Fibroblast of skin of scalp (primary cell): ENCODE measurements around the gene ADAM33.
A peak's percentile ranks its signal among the peaks of the same experiment; 100 is the strongest.

Experiments used
- DNase-seq: peaks from one replicate; pipeline ENCODE4 v3.0.0-alpha.2; 2013

The ADAM33 gene

DNA sequence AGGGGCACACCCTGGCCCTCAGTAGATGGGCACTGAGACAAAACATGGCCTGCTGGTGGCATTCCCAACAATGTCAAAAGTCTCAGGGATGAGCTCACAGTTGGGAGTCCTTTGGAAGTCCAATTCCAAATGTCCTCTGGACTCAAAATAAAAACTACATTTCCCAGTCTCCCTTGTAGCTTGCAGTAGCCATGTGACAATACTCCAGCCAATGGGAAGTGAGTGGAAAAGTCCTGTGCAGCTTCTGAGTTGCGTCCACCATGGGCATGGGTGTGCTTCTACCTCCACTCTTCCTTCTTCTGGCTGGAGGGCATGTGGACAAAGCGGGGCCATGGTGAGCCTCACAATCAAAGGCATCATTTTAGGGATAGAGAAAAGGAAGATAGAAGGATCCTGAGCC lies 5.8 kb upstream of the ADAM33 start:
- peak; percentile 78 for DNase-seq

DNA sequence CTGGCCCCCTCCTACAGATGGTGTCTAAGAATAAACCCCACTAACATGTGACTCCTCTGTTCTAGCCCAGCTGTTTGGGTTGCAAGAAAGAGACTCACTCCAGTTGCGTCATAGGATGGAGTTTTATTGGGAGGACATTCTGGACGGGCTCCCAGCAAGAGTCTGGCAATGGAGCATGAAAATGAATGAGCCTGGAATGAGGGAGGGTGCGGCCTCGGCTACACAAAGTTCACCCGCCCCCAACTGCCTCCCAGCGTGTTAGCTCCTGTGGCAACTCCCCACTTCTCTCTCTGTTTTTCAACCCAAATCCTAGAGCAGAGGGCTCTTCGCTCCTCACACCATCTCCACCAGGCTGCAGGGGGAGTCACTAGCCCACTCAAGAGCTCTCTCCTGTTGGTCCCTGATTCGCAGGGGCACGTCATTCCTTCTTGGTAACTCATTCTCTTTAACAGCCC lies 5.1 kb upstream of the ADAM33 start:
- peak; percentile 89 for DNase-seq

DNA sequence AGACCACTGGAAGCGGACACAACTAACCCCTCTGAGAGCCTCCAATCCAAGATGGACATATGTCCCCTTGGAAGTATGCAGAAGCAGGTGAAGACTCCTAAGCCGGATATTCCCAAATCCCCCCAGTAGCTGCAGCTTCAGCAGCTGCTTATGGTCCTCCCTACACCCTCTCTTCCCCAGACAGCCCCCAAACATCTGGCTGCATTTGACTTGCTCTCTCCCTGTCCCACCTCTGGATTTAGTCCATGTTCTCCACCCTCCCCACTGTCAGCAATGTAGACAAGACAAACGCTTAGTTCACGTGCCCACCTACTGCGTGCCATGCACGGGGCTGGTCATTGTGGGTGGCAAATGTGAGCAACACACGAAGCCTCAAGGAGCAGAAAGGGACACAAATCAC lies 4.6 kb upstream of the ADAM33 start:
- no peak for DNase-seq

DNA sequence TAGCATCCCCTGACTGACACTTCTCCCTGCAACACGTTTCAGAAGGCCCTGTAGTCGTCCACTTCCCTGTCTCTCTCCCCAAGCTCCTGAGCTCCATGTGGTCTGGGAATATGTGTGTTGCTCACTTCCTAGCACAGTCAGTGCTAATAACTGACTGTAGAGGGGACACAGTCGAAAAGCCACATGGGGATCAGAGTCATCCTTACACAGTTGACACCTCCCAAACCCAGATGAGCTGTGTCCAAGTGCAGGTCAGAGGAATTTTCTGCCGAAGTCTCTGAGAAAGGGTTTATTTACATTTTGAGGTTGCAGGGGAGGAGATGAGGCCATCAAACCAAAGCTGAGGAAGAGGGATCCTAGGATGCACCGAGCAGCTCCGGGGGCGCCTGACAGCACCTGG lies 3.5 kb upstream of the ADAM33 start:
- no peak for DNase-seq

DNA sequence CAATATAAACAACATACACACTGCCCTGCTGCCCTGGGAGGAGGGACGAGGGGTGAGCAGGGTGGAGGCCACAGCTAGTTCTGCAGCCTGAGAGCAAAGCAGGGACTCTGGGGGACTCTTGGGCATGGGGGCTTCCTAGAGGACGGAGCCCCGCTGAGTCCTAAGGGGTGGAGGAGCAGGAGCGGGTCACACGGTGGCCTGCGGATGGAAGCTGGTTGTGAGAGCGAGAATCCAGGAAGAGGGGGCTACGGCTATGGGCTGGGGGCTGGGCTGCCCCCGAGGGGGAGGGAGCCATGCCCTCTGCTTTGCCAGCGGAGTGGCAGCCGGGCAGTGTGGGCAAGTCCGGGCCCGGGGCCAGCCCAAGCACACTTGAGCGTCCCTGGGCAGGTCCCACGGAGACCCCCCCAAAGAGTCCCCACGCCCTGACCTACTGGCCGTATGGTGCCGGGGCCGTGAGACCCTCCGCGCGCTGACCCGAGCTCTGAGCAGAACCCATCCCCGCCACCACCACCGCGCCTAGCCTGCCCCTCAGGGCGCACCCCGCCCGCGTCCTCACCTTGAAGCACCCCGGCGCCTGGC lies 369 bp downstream of the ADAM33 start:
- no peak for DNase-seq

DNA sequence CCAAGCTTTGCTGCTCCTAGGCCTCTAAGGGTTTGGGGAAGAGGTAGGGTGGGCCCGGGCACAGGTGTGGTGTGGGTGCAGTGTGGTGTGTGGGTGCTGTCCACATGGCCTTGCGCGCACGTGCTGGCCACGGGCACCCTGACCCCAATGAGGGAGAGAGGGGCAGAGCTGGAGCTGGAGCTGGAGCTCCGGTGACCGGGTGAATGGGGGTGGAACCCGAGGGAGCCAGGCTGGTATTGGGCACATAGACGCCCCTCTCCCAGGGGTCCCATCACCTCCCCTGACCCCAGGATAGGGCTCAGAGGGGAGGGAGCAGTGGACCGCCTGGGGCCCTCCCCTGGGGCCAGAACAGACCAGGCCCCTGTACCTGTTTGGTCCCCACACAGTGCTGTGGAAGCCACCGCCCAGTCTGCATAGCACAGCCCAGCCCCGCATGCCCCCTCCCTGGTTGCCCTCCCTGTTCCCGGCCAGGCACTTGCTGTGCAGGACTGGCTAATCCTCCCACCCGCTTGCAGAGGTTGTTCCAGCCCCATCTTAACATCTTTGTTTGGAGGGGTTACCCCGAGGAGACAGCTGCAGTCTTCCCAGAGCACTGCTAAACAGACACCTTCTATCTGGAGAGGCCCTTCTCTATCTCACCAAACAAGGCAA lies 984 bp downstream of the ADAM33 start:
- no peak for DNase-seq

DNA sequence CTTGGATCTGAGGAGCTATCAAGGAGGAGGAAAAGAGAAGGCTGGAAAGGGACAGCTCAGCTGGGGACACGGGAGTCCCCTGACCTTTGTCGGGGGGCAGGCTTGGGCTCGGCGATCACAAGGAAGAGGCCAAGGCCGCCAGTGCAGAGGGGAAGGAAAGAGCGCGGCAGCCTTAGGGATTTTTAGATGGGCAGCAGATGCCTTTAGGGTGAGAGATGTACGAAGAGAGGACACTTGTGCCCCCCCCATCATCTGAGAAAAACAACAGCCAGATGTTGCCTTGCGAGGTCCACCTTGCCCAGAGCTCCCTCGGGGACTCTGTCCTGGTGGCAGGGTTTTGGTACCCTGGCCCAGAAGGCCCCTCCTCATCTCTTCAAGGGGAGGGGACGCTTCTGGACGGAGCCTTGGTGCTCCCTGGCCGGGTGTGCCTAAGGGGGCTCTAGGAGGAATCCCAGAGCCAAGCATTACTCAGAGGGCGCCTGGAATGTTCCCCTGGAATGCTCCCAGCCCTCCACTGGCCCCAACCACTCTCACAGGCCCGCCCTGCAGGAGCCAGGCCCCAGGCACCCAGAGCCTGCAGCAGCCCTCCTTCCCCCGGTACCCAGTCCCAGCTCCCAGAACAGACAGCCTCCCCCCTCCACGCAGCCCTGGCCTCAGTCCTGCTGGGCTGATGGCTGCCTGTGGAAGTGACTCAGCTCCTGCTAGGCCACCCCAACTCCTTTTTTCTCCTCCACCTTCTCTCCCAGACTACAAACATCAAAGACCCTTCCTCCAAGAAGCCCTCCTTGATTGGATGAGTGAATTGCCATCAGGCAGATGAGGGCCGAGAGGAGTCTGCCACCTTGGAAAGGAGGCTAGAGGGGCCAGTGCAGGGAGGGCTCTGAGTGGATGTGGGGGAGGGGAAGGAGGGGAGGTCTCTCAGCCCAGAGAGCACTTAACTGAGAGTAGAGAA lies 1.8 kb downstream of the ADAM33 start:
- DNase-seq = peak; percentile 93

DNA sequence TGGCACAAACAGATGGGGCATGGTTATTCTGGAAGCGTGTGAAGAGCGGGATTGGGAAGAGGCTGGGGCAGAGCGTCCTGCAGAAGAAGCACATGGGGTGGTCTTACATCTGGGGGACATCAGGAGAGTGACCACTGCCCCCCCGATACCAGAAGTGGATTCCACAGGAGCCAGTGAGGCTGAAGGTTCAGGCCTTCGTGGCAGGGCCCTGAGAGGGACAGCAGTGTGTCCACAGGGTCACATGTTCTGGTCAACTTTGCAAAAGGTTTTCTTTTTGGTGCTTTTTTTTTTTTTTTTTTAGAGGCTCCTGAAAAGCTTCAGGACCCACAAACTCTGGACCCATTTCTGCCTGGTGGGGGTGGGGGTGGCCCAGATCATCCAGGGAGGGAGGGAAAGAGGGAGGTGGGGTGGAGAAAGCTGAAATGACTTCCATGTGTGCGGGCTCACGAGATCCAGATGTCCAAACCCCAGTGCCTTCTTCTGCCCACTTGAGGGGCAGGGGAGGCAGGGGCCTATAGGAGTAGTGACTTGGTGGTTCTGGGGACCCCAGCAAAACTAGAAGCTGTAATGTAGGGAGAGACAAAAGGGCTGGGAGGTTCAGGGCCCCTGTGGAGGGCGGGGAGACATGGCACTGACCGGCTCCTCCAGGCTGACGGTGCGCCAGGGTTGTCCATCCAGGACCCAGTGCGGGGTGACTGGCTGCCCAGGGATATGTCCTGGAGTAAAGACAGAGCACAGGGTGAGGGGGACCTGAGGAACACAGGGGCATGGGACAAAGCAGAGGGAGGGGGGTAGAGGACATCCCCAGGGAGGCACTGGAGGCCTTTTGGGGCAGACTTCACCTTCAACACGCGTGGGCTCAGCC lies 2.7 kb downstream of the ADAM33 start:
- DNase-seq = peak; percentile 60

DNA sequence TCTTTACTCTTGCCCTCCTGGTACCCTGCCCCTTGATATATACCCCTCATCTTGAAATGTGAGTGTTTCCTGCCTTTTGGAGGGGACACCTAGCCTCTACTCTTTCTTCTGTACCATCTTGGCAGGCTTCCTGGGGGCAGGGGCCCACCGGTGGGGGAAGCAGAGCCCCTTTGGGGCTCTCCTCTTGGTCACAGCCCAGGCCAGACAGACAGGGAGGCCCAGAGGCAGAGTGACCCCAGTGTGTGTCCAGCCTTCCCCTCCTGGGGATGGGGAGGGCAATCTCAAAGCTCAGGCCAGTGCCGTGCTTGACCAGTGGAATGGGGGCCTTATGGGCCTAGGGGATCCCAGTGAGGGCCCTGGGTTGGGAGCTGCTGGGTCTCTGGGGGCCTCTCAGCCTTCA lies 3.6 kb downstream of the ADAM33 start:
- no peak for DNase-seq

DNA sequence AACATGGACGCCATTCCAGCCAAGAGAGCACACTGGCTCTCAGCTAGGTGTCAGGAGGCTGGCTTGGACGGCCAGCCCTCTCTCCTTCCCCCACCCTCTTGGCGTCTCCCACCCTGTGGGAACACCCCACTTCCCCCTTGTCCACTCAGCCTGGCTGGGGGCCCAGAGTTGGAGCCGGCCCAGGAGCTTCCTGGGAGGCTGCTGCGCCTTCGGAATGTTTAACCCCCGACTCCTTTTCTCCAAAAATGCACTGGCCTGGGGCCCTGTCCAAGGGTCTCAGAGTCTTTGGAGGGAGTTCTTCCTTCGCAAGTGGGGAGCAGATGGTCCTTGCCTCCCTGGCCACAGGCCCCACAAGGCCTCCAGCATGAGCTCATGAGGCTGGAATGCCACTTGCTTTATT lies 4.1 kb downstream of the ADAM33 start:
- peak; percentile 46 for DNase-seq

DNA sequence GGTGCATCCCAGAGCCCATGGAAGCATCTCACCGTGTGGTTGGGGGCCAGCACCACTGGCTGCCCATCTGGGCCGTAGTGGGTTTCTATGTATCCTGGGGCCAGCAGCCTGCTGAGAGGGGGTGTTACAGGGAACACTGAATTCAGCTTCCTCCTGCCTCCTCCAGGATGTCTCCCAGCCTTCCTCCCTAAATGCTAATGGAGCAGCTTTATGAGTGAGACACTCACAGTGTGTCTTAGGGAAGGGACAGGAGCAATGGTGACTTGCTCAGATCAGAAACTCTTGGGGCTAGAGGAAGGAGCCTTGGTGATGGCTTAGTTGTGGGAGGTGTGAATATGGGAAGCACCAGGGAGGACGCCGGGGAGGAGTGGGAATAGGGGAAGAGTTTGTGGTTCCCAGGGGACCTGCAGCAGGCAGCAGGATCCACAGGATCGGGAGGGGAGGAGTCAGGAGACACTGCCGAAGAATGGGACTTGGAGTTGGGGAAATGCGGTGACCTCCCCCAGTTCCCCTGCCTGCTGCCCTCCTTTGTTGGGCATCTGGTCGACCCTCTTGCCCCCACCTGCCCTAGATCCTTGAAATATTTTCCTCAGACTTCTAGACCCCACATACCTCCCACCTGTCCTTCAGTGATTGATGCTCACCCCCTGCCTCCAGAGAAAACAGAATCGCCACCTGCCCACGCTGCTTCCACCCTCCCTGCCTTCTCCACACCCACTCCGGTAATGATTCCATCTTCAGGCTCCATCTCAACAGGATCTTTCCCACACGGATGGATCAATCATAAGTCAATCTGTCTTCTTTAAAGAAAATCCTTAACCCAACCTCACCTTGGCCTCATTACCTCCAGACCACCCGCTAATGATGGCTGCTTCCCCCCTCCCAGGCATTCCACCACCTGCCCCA lies 6.6 kb downstream of the ADAM33 start:
- DNase-seq = no peak

DNA sequence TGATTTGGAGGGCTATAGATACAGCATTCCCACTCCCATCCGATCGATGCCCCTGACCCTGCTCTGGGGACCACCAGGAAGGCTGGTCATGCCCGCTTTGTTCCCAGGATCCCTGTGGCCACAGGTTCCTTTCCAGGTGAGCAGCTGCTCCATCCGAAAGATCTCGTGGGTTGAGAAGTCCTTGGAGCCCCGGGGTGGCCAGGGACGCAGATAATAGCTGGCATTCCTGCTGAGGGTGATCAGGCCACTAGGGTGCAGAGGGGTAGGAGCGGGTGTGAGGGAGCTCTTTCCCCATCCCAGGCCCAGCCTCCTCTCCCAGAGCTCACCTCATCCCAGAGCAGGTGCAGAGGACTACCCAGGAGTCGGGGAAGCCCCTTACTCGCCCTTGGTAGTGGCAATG lies 7.4 kb downstream of the ADAM33 start:
- DNase-seq = no peak

DNA sequence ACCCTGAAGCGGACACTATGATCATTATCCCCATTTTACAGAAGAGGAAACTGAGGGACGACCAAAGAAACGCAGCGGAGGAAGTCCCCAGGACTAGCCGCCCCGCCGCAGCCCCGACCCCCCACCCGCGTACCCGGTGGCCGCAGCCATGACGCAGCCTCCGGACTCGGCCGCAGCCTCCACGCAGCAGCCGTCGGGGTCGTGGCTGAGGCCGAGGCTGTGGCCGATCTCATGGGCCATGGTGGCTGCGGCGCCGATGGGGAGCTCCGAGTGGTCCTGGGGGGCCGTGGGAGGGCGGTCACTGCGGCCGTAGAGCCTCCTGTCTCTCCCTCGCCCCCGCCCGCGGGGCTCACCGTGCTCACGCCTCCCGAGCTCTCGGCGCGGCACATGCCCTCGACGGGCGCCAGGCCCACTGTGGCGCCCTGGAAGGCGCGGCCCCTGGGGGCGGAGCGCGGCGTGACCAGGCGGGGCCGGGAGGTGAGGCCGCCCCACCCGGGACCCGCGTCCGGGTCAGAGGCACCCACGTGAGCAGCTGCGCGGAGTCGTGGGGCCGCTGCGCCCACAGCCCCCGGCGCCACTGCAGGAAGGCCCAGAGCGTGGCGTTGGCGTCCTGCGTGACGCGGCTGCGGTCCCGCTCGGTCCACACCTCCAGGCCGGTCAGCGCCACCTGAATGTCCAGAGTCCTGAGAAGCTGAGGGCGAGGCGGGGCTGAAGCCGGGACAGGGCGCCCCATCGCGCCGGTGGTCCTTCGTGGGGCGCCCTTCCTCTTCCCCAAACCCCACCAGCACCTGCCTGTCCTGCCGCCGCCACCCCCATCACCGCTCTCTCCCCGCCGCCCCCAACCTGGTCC lies 8.4 kb downstream of the ADAM33 start:
- no peak for DNase-seq

DNA sequence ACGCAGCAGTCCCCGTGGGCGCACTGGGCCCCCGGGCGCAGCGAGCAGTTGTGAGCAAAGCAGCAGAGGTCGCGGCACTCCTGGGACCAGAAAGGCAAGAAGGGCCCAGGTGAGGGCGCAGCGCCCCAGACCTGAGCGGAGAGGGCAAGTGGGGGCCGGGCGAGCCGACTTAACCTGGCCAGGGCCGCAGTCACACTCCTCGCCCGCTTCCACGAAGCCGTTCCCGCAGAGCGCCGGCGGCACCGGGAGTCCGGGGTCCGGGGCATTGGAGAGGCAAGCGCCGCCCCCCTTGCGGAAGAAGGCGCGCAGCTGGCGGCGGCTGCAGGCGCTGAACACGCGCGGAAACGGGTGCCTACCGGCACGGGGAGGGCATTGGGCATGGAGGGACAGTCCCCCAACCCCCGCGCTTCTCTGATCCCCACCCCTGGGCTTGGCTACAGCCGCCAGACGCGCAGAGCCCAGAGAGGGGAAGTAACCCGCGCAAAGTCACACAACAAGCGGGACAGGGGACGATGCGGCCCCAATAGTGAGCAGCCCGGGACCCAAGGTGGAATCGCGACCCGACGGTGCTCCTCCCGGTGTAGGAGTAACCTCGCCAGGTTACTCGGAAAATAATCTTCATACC lies 9.2 kb downstream of the ADAM33 start:
- DNase-seq = no peak

DNA sequence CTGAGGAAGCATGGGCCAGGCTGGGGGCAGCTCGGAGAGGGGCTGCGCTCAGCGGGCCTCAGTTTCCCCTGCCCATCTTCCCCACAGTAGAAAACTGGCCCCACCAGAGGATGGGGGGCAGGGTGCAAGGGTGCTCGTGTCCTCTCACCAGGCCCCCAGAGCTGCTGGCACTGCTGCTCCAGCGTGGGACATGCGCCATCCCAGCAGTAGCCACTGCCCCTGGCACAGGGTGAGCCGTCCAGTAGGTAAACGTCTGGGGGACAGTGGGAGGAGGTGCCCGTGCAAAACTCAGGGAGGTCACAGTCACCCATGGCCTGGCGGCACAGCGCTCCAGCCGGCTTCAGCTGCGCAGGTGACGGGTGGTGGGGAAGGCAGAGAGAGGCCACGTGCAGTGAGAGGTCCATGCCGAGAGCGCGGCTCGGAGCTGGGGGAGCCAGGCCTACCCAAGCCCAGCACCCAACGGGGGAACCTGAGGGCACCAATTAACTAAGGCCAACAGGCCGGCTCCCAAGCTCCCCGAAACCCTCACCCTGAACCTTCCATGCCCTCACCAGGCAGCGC lies 9.7 kb downstream of the ADAM33 start:
- no peak for DNase-seq

DNA sequence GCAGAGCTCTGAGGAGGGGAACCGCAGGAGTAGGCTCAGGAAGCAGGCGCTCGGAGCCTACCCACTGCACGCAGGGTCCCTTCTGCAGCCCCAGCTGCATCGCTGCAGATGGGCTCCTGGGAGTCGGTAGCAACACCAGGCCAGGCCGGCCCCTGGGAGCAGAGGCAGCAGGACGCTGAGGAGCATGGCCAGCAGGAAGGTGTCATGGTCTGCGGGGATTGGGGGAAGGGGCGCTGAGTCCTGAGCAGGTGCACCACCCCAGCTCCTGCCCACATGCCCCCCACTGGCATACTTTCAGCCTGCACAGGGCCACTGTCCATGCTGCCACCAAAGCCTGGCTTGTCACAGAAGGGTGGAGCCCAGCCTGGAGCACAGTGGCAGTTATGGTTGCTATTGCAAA lies 10.9 kb downstream of the ADAM33 start:
- DNase-seq = no peak

DNA sequence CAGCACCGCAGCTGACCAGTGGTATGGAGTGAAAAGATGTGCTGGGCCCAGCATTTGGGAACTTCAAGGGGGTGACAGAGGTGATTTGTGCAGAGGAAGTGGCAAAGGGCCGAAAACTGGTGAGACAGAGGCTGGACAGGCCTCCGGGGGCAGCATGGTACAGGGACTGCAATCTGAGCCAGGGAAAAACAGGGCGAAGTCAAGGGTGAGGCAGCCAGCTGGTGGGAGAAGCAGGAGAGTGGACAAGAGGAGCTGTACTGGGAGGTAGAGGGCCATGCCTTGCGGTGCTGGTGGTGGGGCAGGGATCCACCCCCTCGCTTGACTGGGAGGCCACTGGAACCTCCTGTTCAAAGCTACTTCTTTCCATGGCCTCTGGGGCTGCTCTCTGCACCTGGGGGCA lies 11.3 kb downstream of the ADAM33 start:
- DNase-seq = peak; percentile 40

DNA sequence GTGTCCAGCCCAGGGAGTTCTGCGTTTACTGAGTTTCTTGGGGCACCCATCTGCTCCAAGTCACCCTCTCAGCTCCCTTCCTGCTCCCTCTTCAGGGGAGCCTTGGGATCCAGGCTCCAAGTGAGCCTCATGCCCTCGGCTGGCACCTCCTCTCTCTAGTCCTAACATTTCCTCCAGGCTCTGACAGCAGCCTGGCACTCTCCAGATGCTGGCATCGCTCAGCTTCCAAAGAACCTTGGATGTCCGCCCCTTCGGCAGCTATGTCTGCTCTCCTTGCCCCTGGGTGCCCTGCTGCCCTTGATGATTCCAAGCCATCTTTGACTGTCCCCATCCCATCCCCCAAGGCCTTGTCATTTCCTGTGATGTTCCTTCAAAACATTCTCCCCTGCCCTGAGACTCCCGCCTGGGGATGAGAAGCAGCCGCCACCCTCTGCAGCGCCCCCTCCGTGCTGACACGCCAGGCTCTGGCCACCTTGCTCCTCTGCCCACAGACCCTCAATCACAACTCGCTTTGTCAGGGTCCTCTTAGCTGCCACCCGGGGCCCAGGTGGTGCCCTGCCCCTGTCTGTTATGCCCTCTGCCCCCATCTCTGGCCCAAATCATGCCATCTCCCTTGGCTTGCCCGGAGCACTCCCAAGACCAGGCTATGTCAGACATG lies 12.0 kb downstream of the ADAM33 start:
- DNase-seq = no peak

DNA sequence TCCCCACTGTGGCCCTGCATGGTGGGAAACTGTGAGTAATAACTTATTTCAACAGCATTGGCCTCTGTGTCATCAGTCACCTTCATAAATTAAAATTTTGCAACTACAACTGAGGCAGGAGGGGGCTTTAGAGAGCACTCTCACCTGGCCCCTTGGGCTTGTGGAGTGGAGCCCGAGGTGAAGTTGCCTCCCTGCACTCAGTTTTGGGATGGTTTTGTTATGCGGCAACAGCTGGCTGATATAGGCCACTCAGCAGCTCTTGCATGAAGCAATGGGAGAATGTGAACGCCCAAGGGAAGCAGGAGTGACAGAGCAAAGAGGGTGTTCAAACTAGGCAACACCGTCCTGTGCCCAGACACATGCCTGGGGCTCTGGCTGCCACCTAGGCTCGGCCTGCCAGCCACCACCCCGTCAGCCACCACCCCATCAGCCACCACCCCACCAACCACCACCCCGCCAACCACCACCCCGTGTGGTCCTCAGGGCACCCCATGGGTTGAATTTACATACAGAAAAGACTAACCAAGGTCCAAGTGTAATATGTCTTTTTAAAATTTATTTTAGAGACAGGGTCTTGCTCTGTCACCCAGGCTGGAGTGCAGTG lies 14.3 kb downstream of the ADAM33 start:
- no peak for DNase-seq
